SK-N-SH (cell line): ENCODE results near the gene DISP2. TPM values are rescaled to one million over a fixed set of nuclear protein-coding genes. Genes with fewer than 3 reads are reported as not detected.
A peak's percentile ranks its signal among the peaks of the same experiment; 100 is the strongest.

Experiments
- CTCF ChIA-PET: fragments of 300-600, 350-600 bp; formaldehyde crosslinking; extraction: SDS; loops from one replicate; lab custom pipeline; 2021; lab: Yijun Ruan, JAX
- POLR2A ChIA-PET: fragments of 350-600 bp; sonication (Branson Sonifier 250); formaldehyde crosslinking; extraction: SDS; loops from one replicate; lab custom pipeline; 2020; ENCODE audit warnings: antibody characterized with exemption, inconsistent platforms; lab: Yijun Ruan, JAX
- DNase-seq: peaks from one replicate; pipeline ENCODE4 v3.0.0; 2012
- H2AFZ ChIP-seq: fragments of 200-600 bp; sonication (generic); 2 replicates; pipeline ENCODE4 v1.8.1; 2016; ENCODE audit warnings: antibody characterized with exemption, mild to moderate bottlenecking, low read depth
- H3F3A ChIP-seq: fragments of 200-600 bp; sonication (generic); replicated peaks from 2 replicates; pipeline ENCODE3; 2016; ENCODE audit warnings: antibody characterized with exemption, mild to moderate bottlenecking; ENCODE audit not compliant: insufficient read depth
- H3K27ac ChIP-seq, 2 experiments: fragments of 200-500 bp in 1 of 2; fragments of 200-600 bp in 1 of 2; sonication (Bioruptor generic) in 1 of 2; sonication (generic), shearing (Covaris generic) in 1 of 2; 2 replicates each; pipeline versions ENCODE4 v1.5.1 to v1.6.1; 2014 to 2016; ENCODE audit warnings: low read depth in 2 of 2, inconsistent platforms in 1 of 2, low read length in 1 of 2, mild to moderate bottlenecking in 1 of 2, mixed read lengths in 1 of 2
- H3K27me3 ChIP-seq: fragments of 200-600 bp; sonication (generic), shearing (Covaris generic); 2 replicates; pipeline ENCODE4 v1.6.1; 2016; ENCODE audit warnings: mixed run types; ENCODE audit not compliant: insufficient read depth
- H3K36me3 ChIP-seq, 2 experiments: fragments of 200-500 bp in 1 of 2; fragments of 200-600 bp in 1 of 2; sonication (Bioruptor generic) in 1 of 2; sonication (generic) in 1 of 2; replicated peaks in 1 of 2; 2 replicates each; pipeline versions ENCODE3 to v1.5.1; 2014 to 2016; ENCODE audit warnings: low read length in 1 of 2, mild to moderate bottlenecking in 1 of 2; ENCODE audit not compliant: insufficient read depth in 2 of 2, control insufficient read depth in 1 of 2
- H3K4me1 ChIP-seq, 2 experiments: fragments of 200-500 bp in 1 of 2; fragments of 200-600 bp in 1 of 2; sonication (Bioruptor generic) in 1 of 2; sonication (generic), shearing (Covaris generic) in 1 of 2; 2 replicates each; pipeline versions ENCODE4 v1.5.1 to v1.6.1; 2014 to 2016; ENCODE audit warnings: low read depth in 1 of 2, low read length in 1 of 2, mixed run types in 1 of 2; ENCODE audit not compliant: insufficient read depth in 2 of 2, control insufficient read depth in 1 of 2
- H3K4me2 ChIP-seq: fragments of 200-600 bp; sonication (generic), shearing (Covaris generic); 2 replicates; pipeline ENCODE4 v1.6.1; 2017; ENCODE audit warnings: mixed run types
- H3K4me3 ChIP-seq, 2 experiments: fragments of 200-500 bp in 1 of 2; fragments of 200-600 bp in 1 of 2; sonication (Bioruptor generic) in 1 of 2; sonication (generic), shearing (Covaris generic) in 1 of 2; 2 replicates each; pipeline versions ENCODE4 v1.5.1 to v1.8.1; 2014 to 2016; ENCODE audit warnings: low read depth in 2 of 2, inconsistent platforms in 1 of 2, low read length in 1 of 2, mild to moderate bottlenecking in 1 of 2, mixed read lengths in 1 of 2, moderate library complexity in 1 of 2
- H3K79me2 ChIP-seq: fragments of 200-600 bp; sonication (generic); 2 replicates; pipeline ENCODE4 v1.8.1; 2017; ENCODE audit warnings: mild to moderate bottlenecking; ENCODE audit not compliant: insufficient read depth
- H3K9ac ChIP-seq: fragments of 200-600 bp; sonication (generic); 2 replicates; pipeline ENCODE4 v1.6.1; 2017; ENCODE audit warnings: mixed run types
- H3K9me2 ChIP-seq: fragments of 200-600 bp; sonication (generic); 2 replicates; pipeline ENCODE4 v1.6.1; 2017; ENCODE audit warnings: mixed run types
- H3K9me3 ChIP-seq: fragments of 200-600 bp; sonication (generic); 2 replicates; pipeline ENCODE4 v1.6.1; 2017; ENCODE audit warnings: mixed run types, mild to moderate bottlenecking, moderate library complexity
- H4K20me1 ChIP-seq: fragments of 200-600 bp; sonication (generic); 2 replicates; pipeline ENCODE4 v1.6.1; 2017; ENCODE audit warnings: mild to moderate bottlenecking, mixed run types; ENCODE audit not compliant: insufficient read depth
- CHD2 ChIP-seq: fragments of 150-350 bp; IDR thresholded peaks from 2 replicates; pipeline ENCODE4 v1.6.1; 2018; ENCODE audit warnings: low read length; ENCODE audit not compliant: partially characterized antibody
- EZH2phosphoT487 ChIP-seq: fragments of 200-600 bp; sonication (generic); IDR thresholded peaks from 2 replicates; pipeline ENCODE4 v1.6.1; 2017; ENCODE audit warnings: low read depth, mixed run types, mild to moderate bottlenecking, antibody characterized with exemption, moderate library complexity, borderline replicate concordance
- FOXJ3 ChIP-seq: sonication (generic); formaldehyde crosslinking; IDR thresholded peaks from 2 replicates; pipeline ENCODE4 v1.5.1; 2020; ENCODE audit warnings: mild to moderate bottlenecking, missing genetic modification reagents
- FOXM1 ChIP-seq: IDR thresholded peaks from 2 replicates; pipeline ENCODE4 v1.4.0; 2012; ENCODE audit warnings: low read depth, mild to moderate bottlenecking
- GABPA ChIP-seq: IDR thresholded peaks from 2 replicates; pipeline ENCODE4 v1.4.0; 2012; ENCODE audit warnings: low read depth, mild to moderate bottlenecking
- GATA2 ChIP-seq: sonication (generic); formaldehyde crosslinking; IDR thresholded peaks from 2 replicates; pipeline ENCODE4 v1.5.0; 2020; ENCODE audit warnings: mild to moderate bottlenecking, missing genetic modification reagents
- JUND ChIP-seq: IDR thresholded peaks from 2 replicates; pipeline ENCODE4 v1.4.0; 2012
- MAX ChIP-seq: IDR thresholded peaks from 2 replicates; pipeline ENCODE4 v1.4.0; 2012; ENCODE audit warnings: low read depth
- MEF2A ChIP-seq: IDR thresholded peaks from 2 replicates; pipeline ENCODE4 v1.4.0; 2012; ENCODE audit warnings: low read depth, borderline replicate concordance
- MXI1 ChIP-seq: IDR thresholded peaks from 2 replicates; pipeline ENCODE4 v1.6.1; 2012; ENCODE audit warnings: mild to moderate bottlenecking, low read depth, low read length, improper control_type of control experiment
- PBX3 ChIP-seq: IDR thresholded peaks from 2 replicates; pipeline ENCODE4; 2012
- POLR2AphosphoS5 ChIP-seq: IDR thresholded peaks from 2 replicates; pipeline ENCODE4 v1.6.1; 2012; ENCODE audit warnings: low read depth, low read length
- RCOR1 ChIP-seq: fragments of 150-350 bp; IDR thresholded peaks from 2 replicates; pipeline ENCODE4 v1.6.1; 2017; ENCODE audit warnings: antibody characterized with exemption, low read length
- RXRA ChIP-seq: IDR thresholded peaks from 2 replicates; pipeline ENCODE4 v1.4.0; 2012; ENCODE audit warnings: low read depth, mild to moderate bottlenecking, borderline replicate concordance
- SIN3A ChIP-seq: IDR thresholded peaks from 2 replicates; pipeline ENCODE4 v1.6.1; 2012; ENCODE audit warnings: low read depth, mild to moderate bottlenecking, low read length, moderate library complexity, borderline replicate concordance
- TAF1 ChIP-seq: IDR thresholded peaks from 2 replicates; pipeline ENCODE4 v1.6.1; 2012; ENCODE audit warnings: low read depth, mild to moderate bottlenecking, low read length, moderate library complexity, borderline replicate concordance
- TEAD4 ChIP-seq: IDR thresholded peaks from 2 replicates; pipeline ENCODE4 v1.4.0; 2012; ENCODE audit warnings: mild to moderate bottlenecking, borderline replicate concordance; ENCODE audit not compliant: insufficient read depth
- USF2 ChIP-seq: fragments of 150-350 bp; IDR thresholded peaks from 2 replicates; pipeline ENCODE4 v1.6.1; 2017; ENCODE audit warnings: antibody characterized with exemption, low read length, low read depth, borderline replicate concordance
- YY1 ChIP-seq: IDR thresholded peaks from 2 replicates; pipeline ENCODE4 v1.4.0; 2012; ENCODE audit warnings: low read depth, mild to moderate bottlenecking
- WGBS: methylation state at CpG from one replicate; pipeline ENCODE4 v1.1.6; 2017; ENCODE audit warnings: low lambda C conversion rate; 5-methylcytosine and 5-hydroxymethylcytosine counted together
- polyA plus RNA-seq, 3 experiments: library from polyadenylated mRNA; depleted of rRNA; stranded (reverse); fragments of >200 nt; gene quantifications; 2 replicates each; pipeline ENCODE4 v1.2.3, GENCODE V29; 2012
- TF ChIP-seq, protein P1 (sequence below): IDR thresholded peaks from 2 replicates; pipeline ENCODE4 v1.4.0; 2012; ENCODE audit warnings: low read depth, borderline replicate concordance

DISP2 gene
- polyA plus RNA-seq, 1 of the 3 experiments (the other 2 are of a cell fraction), result 0.12 TPM

DNA sequence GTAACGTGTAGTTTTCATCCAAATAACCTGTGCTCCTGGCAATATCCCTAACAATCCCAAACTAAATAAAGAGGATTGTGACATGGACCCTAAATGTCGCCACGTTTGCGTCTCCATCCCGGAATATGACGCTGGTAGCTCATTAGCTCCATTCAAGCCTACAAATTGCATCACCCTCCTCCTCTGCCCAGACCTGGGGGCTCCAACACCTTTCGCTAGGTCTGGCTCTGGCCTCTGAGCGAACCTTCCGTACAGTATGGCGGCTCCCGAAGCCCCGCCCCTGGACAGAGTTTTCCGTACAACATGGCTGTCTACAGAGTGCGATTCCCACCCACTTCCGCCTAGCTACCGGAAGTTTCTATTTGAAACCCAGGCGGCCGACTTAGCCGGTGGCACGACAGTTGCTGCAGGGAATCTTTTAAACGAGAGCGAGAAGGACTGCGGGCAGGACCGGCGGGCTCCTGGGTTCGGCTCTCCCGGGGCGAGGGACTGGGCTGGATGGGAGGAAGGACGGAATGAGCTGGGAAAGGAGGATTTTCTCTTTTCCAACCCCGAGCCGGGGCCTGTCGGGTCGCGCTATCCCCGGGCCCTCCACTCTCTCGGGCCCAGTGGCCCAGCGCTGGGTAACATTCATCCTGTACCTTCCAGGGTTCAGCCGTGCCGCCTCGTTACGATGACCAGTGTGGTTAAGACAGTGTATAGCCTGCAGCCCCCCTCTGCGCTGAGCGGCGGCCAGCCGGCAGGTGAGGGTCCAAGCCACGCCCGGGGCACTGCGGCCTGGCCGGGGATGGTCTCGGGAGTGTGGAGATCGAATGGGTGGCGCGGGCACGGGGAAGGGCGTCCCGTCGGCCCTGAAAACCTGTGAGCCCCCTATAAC, 24.8 kb downstream of the DISP2 start, which contains the start of gene KNSTRN (continued):
- TF ChIP-seq PBX3 (no peak), TEAD4 (no peak), FOXM1 (peak; percentile 100), RXRA (no peak), JUND (no peak), MAX (no peak), USF2 (no peak)
- TF ChIP-seq, all 33 proteins: peak for 10

GRCh38 chr15:40386480-40386879, 28.5 kb downstream of the DISP2 start:
- H3K79me2 ChIP-seq, result peaks cover 31% of the 10 kb centered on the region
- no peak overlapping the region for H2AFZ ChIP-seq
- no peak for DNase-seq
- H3K4me2 ChIP-seq, result no peak overlapping the region
- no peak overlapping the region for H3K9ac ChIP-seq
- H3K9me3 ChIP-seq, result no peaks in the 10 kb centered on the region
- H3F3A ChIP-seq, result no peaks in the 10 kb centered on the region
- no peak overlapping the region for H3K27ac ChIP-seq
- no peaks in the 10 kb centered on the region for H3K9me2 ChIP-seq
- ChIA-PET POLR2A (no interaction called here), CTCF (interaction anchor here (1.2 to 2.7 kb wide), 3 partner anchors 42 to 112 kb away, joined by 3 to 10 read pairs (median 4); no protein-coding TSS in a partner anchor)
- H3K36me3 ChIP-seq, result peaks cover 33 to 34% of the 10 kb centered on the region in 2 experiments
- 98% methylated on average over 3 of the region's 3 CpGs for WGBS
- H3K4me1 ChIP-seq, result peaks cover 7 to 9% of the 10 kb centered on the region in 2 experiments; a peak in 1 of 4 replicates
- H4K20me1 ChIP-seq, result no peaks in the 10 kb centered on the region
- TF ChIP-seq RXRA (no peak), RCOR1 (no peak), POLR2AphosphoS5 (no peak), YY1 (no peak), CHD2 (no peak), TAF1 (no peak), GATA2 (CRISPR knock-in tag) (no peak), MAX (no peak), JUND (no peak), FOXJ3 (CRISPR knock-in tag) (no peak), MXI1 (no peak), GABPA (no peak), PBX3 (no peak), EZH2phosphoT487 (no peak), SIN3A (no peak), MEF2A (no peak)
- TF ChIP-seq, protein P1, sequence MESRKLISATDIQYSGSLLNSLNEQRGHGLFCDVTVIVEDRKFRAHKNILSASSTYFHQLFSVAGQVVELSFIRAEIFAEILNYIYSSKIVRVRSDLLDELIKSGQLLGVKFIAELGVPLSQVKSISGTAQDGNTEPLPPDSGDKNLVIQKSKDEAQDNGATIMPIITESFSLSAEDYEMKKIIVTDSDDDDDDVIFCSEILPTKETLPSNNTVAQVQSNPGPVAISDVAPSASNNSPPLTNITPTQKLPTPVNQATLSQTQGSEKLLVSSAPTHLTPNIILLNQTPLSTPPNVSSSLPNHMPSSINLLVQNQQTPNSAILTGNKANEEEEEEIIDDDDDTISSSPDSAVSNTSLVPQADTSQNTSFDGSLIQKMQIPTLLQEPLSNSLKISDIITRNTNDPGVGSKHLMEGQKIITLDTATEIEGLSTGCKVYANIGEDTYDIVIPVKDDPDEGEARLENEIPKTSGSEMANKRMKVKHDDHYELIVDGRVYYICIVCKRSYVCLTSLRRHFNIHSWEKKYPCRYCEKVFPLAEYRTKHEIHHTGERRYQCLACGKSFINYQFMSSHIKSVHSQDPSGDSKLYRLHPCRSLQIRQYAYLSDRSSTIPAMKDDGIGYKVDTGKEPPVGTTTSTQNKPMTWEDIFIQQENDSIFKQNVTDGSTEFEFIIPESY, result no peak
- TF ChIP-seq, all 33 proteins: peak for 0
- no peak overlapping the region for H3K4me3 ChIP-seq
- no peaks in the 10 kb centered on the region for H3K27me3 ChIP-seq
